H1 (cell line): ENCODE measurements around the gene REG1A. TPM values are rescaled to one million over a fixed set of nuclear protein-coding genes. Genes with fewer than 3 reads are reported as not detected.

Experiments
- CTCF ChIA-PET: fragments of 300-600 bp; sonication (Branson Sonifier 250); formaldehyde crosslinking; loops from one replicate; lab custom pipeline; 2021; ENCODE audit not compliant: partially characterized antibody; lab: Charles Lee
- POLR2A ChIA-PET: fragments of 300-600 bp; sonication (Branson Sonifier 250); formaldehyde crosslinking; loops from one replicate; lab custom pipeline; 2021; ENCODE audit warnings: inconsistent platforms; ENCODE audit not compliant: partially characterized antibody; lab: Charles Lee
- DNase-seq, 2 experiments: peaks; one replicate each; pipeline versions ENCODE4 v3.0.0 to v3.0.0-alpha.2; 2010 to 2022; ENCODE audit warnings: low spot score in 2 of 2, low read depth in 1 of 2, mixed read lengths in 1 of 2
- FAIRE-seq: peaks from 2 replicates; lab custom pipeline; 2011; peaks lifted over from hg19 to GRCh38; lab: Jason Lieb, UNC
- H2AFZ ChIP-seq: 2 replicates; pipeline ENCODE4 v1.8.1; 2012; ENCODE audit warnings: low read length, inconsistent platforms
- H2AK5ac ChIP-seq: 2 replicates; pipeline ENCODE4 v1.6.1; 2013; ENCODE audit warnings: low read depth, low read length
- H2BK120ac ChIP-seq: replicated peaks from 2 replicates; pipeline ENCODE3; 2013; ENCODE audit warnings: low read depth, low read length, inconsistent platforms
- H2BK12ac ChIP-seq: 2 replicates; pipeline ENCODE4 v1.6.1; 2013; ENCODE audit warnings: low read depth, low read length
- H2BK15ac ChIP-seq: 2 replicates; pipeline ENCODE4 v1.6.1; 2013; ENCODE audit warnings: low read length
- H2BK20ac ChIP-seq: 2 replicates; pipeline ENCODE4 v1.6.1; 2013; ENCODE audit warnings: low read length
- H2BK5ac ChIP-seq: 2 replicates; pipeline ENCODE4 v1.6.1; 2013; ENCODE audit warnings: low read depth, low read length
- H3K14ac ChIP-seq: 2 replicates; pipeline ENCODE4 v1.6.1; 2013; ENCODE audit warnings: inconsistent platforms; ENCODE audit not compliant: insufficient read length
- H3K18ac ChIP-seq: 2 replicates; pipeline ENCODE4 v1.6.1; 2013; ENCODE audit warnings: low read length; ENCODE audit errors: extremely low read depth
- H3K23ac ChIP-seq: 2 replicates; pipeline ENCODE4 v1.6.1; 2013; ENCODE audit warnings: inconsistent platforms; ENCODE audit not compliant: insufficient read length
- H3K23me2 ChIP-seq: 2 replicates; pipeline ENCODE4 v1.6.1; 2013; ENCODE audit warnings: low read depth, low read length
- H3K27ac ChIP-seq: 2 replicates; pipeline ENCODE4 v1.6.1; 2011; ENCODE audit warnings: low read depth, low read length, inconsistent platforms
- H3K27me3 ChIP-seq, 4 experiments: replicated peaks in 1 of 4; 1 replicate in 1 of 4; 2 replicates in 3 of 4; pipeline versions ENCODE4 v1.6.1 to v1.8.1; 2011 to 2013; ENCODE audit warnings: low read length in 3 of 4, mild to moderate bottlenecking in 3 of 4, inconsistent platforms in 2 of 4, mixed read lengths in 2 of 4, moderate library complexity in 1 of 4; ENCODE audit not compliant: control insufficient read depth in 3 of 4, insufficient read depth in 3 of 4; ENCODE audit errors: extremely low read depth in 1 of 4
- H3K36me3 ChIP-seq, 4 experiments: 2 replicates each; pipeline versions ENCODE4 v1.6.1 to v1.8.1; 2011 to 2013; ENCODE audit warnings: mild to moderate bottlenecking in 4 of 4, low read length in 3 of 4, moderate library complexity in 2 of 4, control low read depth in 1 of 4, inconsistent platforms in 1 of 4; ENCODE audit not compliant: insufficient read depth in 4 of 4, control insufficient read depth in 2 of 4
- H3K4ac ChIP-seq: replicated peaks from 2 replicates; pipeline ENCODE3; 2013; ENCODE audit warnings: low read length, low read depth, mixed read lengths, inconsistent platforms; ENCODE audit not compliant: insufficient read length
- H3K4me1 ChIP-seq, 4 experiments: replicated peaks in 1 of 4; 1 replicate in 1 of 4; 2 replicates in 3 of 4; pipeline versions ENCODE4 v1.6.1 to v1.8.1; 2011 to 2013; ENCODE audit warnings: low read length in 3 of 4, inconsistent platforms in 2 of 4, mixed read lengths in 1 of 4; ENCODE audit not compliant: insufficient read depth in 4 of 4, control insufficient read depth in 3 of 4
- H3K4me2 ChIP-seq, 2 experiments: 2 replicates each; pipeline versions ENCODE4 v1.6.1 to v1.8.1; 2011 to 2013; ENCODE audit warnings: low read depth in 2 of 2, low read length in 2 of 2, control low read depth in 1 of 2, inconsistent platforms in 1 of 2, mild to moderate bottlenecking in 1 of 2; ENCODE audit not compliant: insufficient read depth in 1 of 2
- H3K4me3 ChIP-seq, 4 experiments: fragments of 200-600, 300-600 bp in 1 of 4; sonication (generic), shearing (Covaris generic), sonication (Bioruptor Twin) in 1 of 4; 2 replicates each; pipeline versions ENCODE4 v1.5.1 to v1.8.1; 2011 to 2016; ENCODE audit warnings: low read length in 4 of 4, low read depth in 3 of 4, control low read depth in 2 of 4, inconsistent platforms in 2 of 4, mild to moderate bottlenecking in 2 of 4, mixed read lengths in 1 of 4, moderate library complexity in 1 of 4; ENCODE audit not compliant: insufficient read depth in 2 of 4; ENCODE audit errors: extremely low read depth in 1 of 4
- H3K56ac ChIP-seq: replicated peaks from 2 replicates; pipeline ENCODE3; 2013; ENCODE audit warnings: low read depth, mild to moderate bottlenecking, mixed read lengths, low read length, inconsistent platforms; ENCODE audit not compliant: insufficient read length
- H3K79me1 ChIP-seq: 2 replicates; pipeline ENCODE4 v1.6.1; 2013; ENCODE audit warnings: low read depth, low read length, control low read depth
- H3K79me2 ChIP-seq, 2 experiments: 2 replicates each; pipeline versions ENCODE4 v1.6.1 to v1.8.1; 2012 to 2013; ENCODE audit warnings: low read length in 2 of 2, mild to moderate bottlenecking in 2 of 2, inconsistent platforms in 1 of 2; ENCODE audit not compliant: insufficient read depth in 2 of 2, control insufficient read depth in 1 of 2
- H3K9ac ChIP-seq, 4 experiments: replicated peaks in 1 of 4; 1 replicate in 1 of 4; 2 replicates in 3 of 4; pipeline versions ENCODE4 v1.6.1 to v1.8.1; 2011 to 2013; ENCODE audit warnings: low read depth in 3 of 4, low read length in 3 of 4, control low read depth in 2 of 4, mild to moderate bottlenecking in 2 of 4, moderate library complexity in 2 of 4, inconsistent platforms in 1 of 4; ENCODE audit errors: extremely low read depth in 1 of 4
- H3K9me3 ChIP-seq, 2 experiments: 2 replicates each; pipeline versions ENCODE4 v1.6.1 to v1.8.1; 2012 to 2013; ENCODE audit warnings: mild to moderate bottlenecking in 2 of 2, moderate library complexity in 2 of 2, control low read depth in 1 of 2, inconsistent platforms in 1 of 2, low read depth in 1 of 2, low read length in 1 of 2, mixed read lengths in 1 of 2; ENCODE audit not compliant: insufficient read depth in 2 of 2
- H4K20me1 ChIP-seq, 2 experiments: replicated peaks in 1 of 2; 2 replicates each; pipeline versions ENCODE3 to v1.8.1; 2011 to 2013; ENCODE audit warnings: inconsistent platforms in 2 of 2, low read length in 2 of 2, mild to moderate bottlenecking in 1 of 2; ENCODE audit not compliant: insufficient read depth in 2 of 2, control insufficient read depth in 1 of 2
- H4K5ac ChIP-seq: 2 replicates; pipeline ENCODE4 v1.6.1; 2013; ENCODE audit warnings: low read length, low read depth, mixed read lengths, inconsistent platforms; ENCODE audit not compliant: insufficient read length
- H4K8ac ChIP-seq: 2 replicates; pipeline ENCODE4 v1.8.0; 2013; ENCODE audit warnings: mild to moderate bottlenecking, moderate library complexity, low read length, inconsistent platforms; ENCODE audit not compliant: insufficient read depth; ENCODE audit errors: extremely low read depth
- H4K91ac ChIP-seq: replicated peaks from 2 replicates; pipeline ENCODE3; 2013; ENCODE audit warnings: low read length, mixed read lengths, inconsistent platforms; ENCODE audit not compliant: insufficient read length
- EGR1 ChIP-seq: IDR thresholded peaks from 2 replicates; pipeline ENCODE4 v1.6.1; 2011; ENCODE audit warnings: low read depth, low read length, borderline replicate concordance
- HDAC6 ChIP-seq: IDR thresholded peaks from one replicate; pipeline ENCODE4 v1.7.1; 2012; ENCODE audit warnings: low read depth, mild to moderate bottlenecking, inconsistent platforms, low read length, moderate library complexity
- WGBS, 2 experiments: shearing (Covaris generic) in 1 of 2; methylation state at CpG; one replicate each; pipeline versions ENCODE4 v1.1.6 to v1.1.7; 2013 to 2015; ENCODE audit warnings: low lambda C conversion rate in 2 of 2, mixed read lengths in 2 of 2, inconsistent platforms in 1 of 2, low coverage in 1 of 2, missing lambda C conversion rate in 1 of 2; ENCODE audit not compliant: insufficient replicate concordance in 2 of 2, insufficient coverage in 1 of 2, insufficient read length in 1 of 2; ENCODE audit errors: extremely low coverage in 1 of 2, missing lambda C conversion rate in 1 of 2; 5-methylcytosine and 5-hydroxymethylcytosine counted together
- polyA plus RNA-seq, 7 experiments: library from polyadenylated mRNA; depleted of rRNA in 3 of 7; stranded (reverse) in 5 of 7; unstranded in 2 of 7; fragments of >200 nt in 5 of 7; fragments of 200-250 nt in 2 of 7; gene quantifications; 1 replicate in 5 of 7; 2 replicates in 1 of 7; 4 replicates in 1 of 7; pipeline versions ENCODE4 v1.2.1 to v1.2.3, GENCODE V29; 2011 to 2013; ENCODE audit warnings: missing spikeins in 2 of 7, mixed read lengths in 2 of 7
- total RNA-seq: library from RNA; stranded (reverse); fragmentation: NEBNext Ultra II Directional; extraction: Animal tissue kit (Norgen Biotek cat#: 25700); gene quantifications from 2 replicates; pipeline ENCODE4 v1.2.1, GENCODE V29; 2021

REG1A gene
- total and polyA plus RNA-seq, 2 of the 8 experiments (the other 6 are each of a cell fraction or from before 2014, with no cell fraction given): not detected

DNA sequence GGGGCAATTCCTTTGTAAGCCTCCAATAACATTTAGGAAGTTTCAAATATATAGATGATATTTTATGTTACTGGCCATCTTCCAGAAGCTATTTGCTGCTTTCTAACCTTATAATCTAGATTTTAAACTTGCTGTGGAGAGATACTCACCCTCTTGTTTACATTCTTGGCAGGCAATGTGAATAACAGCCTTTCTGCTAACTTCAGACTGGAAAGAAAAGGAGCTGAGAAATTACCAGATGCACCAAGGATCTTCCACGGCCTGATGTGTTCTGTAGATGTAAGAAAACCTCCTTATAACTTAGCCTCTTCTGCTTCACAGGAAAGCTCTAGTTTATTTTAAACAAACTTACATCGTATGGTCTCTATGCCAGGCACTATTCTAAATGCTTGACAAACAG is 49.2 kb upstream of the REG1A start:
- no peak overlapping the region for H3K4me3 ChIP-seq
- H3K27me3 ChIP-seq: no peaks in the 10 kb centered on the region
- H3K18ac ChIP-seq: no peak overlapping the region
- no peak overlapping the region for H2AFZ ChIP-seq
- WGBS, 2 experiments: 92% methylated on average over 2 of the region's 2 CpGs; no CpG with 5 or more reads in 1 of the 2 experiments
- no peaks in the 10 kb centered on the region for H3K23me2 ChIP-seq
- no peaks in the 10 kb centered on the region for H3K9me3 ChIP-seq
- H3K14ac ChIP-seq: no peak overlapping the region
- no peak for DNase-seq
- no peak overlapping the region for H3K23ac ChIP-seq
- H4K20me1 ChIP-seq: no peaks in the 10 kb centered on the region
- H3K79me1 ChIP-seq: no peaks in the 10 kb centered on the region
- no peak overlapping the region for H2BK12ac ChIP-seq
- no peak overlapping the region for H2BK15ac ChIP-seq
- H3K56ac ChIP-seq: no peak overlapping the region
- no peak overlapping the region for H3K4me2 ChIP-seq
- no peak overlapping the region for H2BK20ac ChIP-seq
- POLR2A ChIA-PET: no interaction called here
- H2BK5ac ChIP-seq: no peak overlapping the region
- no peak for FAIRE-seq
- no peaks in the 10 kb centered on the region for H3K4me1 ChIP-seq
- no peaks in the 10 kb centered on the region for H3K79me2 ChIP-seq
- no peak overlapping the region for H3K9ac ChIP-seq
- no peak overlapping the region for H4K8ac ChIP-seq
- TF ChIP-seq HDAC6 (no peak), EGR1 (no peak)
- H2AK5ac ChIP-seq: no peak overlapping the region
- no peak overlapping the region for H3K4ac ChIP-seq
- no peak overlapping the region for H2BK120ac ChIP-seq
- no peak overlapping the region for H4K5ac ChIP-seq
- H3K27ac ChIP-seq: no peak overlapping the region
- H4K91ac ChIP-seq: no peak overlapping the region
- CTCF ChIA-PET: interaction anchor here (0.6 to 1.8 kb wide), 2 partner anchors 30 to 923 kb away, joined by 3 to 12 read pairs; no protein-coding TSS in a partner anchor
- H3K36me3 ChIP-seq: no peaks in the 10 kb centered on the region
